Suprapubic skin (tissue), 4 donors: Measurements from ENCODE around the gene FHOD3. TPM values are rescaled to one million over a fixed set of nuclear protein-coding genes. Genes with fewer than 3 reads are reported as not detected.

Experiments
- DNase-seq, 2 donors: peaks; one replicate each; pipeline ENCODE4 v3.0.0-alpha.2; 2019; ENCODE audit warnings: low spot score in 2 of 2
- H3K27ac ChIP-seq: fragments of 200-600 bp; sonication (generic); one replicate; pipeline ENCODE4 v1.5.1; 2019
- H3K27me3 ChIP-seq: fragments of 200-600 bp; sonication (generic); one replicate; pipeline ENCODE4 v1.5.1; 2019
- H3K36me3 ChIP-seq: fragments of 200-600 bp; sonication (generic); one replicate; pipeline ENCODE4 v1.5.1; 2019
- H3K4me1 ChIP-seq: fragments of 200-600 bp; sonication (generic); one replicate; pipeline ENCODE4 v1.5.1; 2019
- H3K4me3 ChIP-seq: fragments of 200-600 bp; sonication (generic); one replicate; pipeline ENCODE4 v1.5.1; 2019; ENCODE audit warnings: mild to moderate bottlenecking
- H3K9me3 ChIP-seq: fragments of 200-600 bp; sonication (generic); one replicate; pipeline ENCODE4 v1.5.1; 2019
- EP300 ChIP-seq: sonication (generic); formaldehyde crosslinking; IDR thresholded peaks from one replicate; pipeline ENCODE4 v1.6.1; 2017; ENCODE audit warnings: antibody characterized with exemption
- POLR2A ChIP-seq, 2 donors: fragments of 450-650 bp; IDR thresholded peaks; one replicate each; pipeline ENCODE4 v1.6.1; 2017; ENCODE audit warnings: antibody characterized with exemption in 2 of 2, mild to moderate bottlenecking in 2 of 2, moderate library complexity in 2 of 2
- POLR2AphosphoS5 ChIP-seq, 3 donors: sonication (generic); formaldehyde crosslinking; IDR thresholded peaks; one replicate each; pipeline ENCODE4 v1.6.1; 2017; ENCODE audit warnings: antibody characterized with exemption in 3 of 3
- WGBS: methylation state at CpG from one replicate; pipeline ENCODE4 v1.1.5; 2018; 5-methylcytosine and 5-hydroxymethylcytosine counted together
- total RNA-seq, 4 donors: library from RNA; depleted of rRNA; stranded (reverse); fragments of >200 nt; gene quantifications; one replicate each; pipeline ENCODE4 v1.1.0, GENCODE V29; 2016
- TF ChIP-seq, protein P1 (sequence below), 2 donors: fragments of 200-600 bp in 1 of 2; fragments of 450-650 bp in 1 of 2; sonication (generic) in 1 of 2; IDR thresholded peaks; one replicate each; pipeline ENCODE4 v1.5.1; 2016 to 2019; ENCODE audit warnings: antibody characterized with exemption in 2 of 2, mild to moderate bottlenecking in 1 of 2, moderate library complexity in 1 of 2

Gene FHOD3
- total RNA-seq, 4 donors from 2014 or later, result 5.8 to 18.7 (median 15.5) TPM

DNA sequence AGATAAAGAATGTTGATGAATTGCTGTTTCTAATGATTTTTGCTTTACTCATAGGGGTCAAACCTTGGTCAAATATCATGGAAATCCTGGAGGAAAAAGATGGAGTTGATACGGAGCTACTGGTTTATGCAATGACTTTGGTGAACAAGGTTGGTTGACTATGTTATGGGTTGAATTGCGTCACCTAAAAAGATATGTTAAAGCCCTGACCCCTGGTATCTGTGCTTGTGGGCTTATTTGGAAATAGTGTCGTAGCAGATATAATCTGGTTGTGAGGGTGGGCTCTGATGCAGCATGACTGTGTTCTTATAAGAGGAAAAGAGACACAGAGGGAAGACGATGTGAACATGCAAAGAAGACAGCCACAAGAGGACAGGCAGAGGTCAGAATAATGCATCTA lies 305.1 kb downstream of the FHOD3 start:
- 74% methylated on average over 4 of the region's 4 CpGs for WGBS
- Histone ChIP-seq H3K27ac (no peak overlapping the region), H3K9me3 (no peaks in the 10 kb centered on the region), H3K4me3 (no peak overlapping the region), H3K27me3 (no peaks in the 10 kb centered on the region), H3K4me1 (no peaks in the 10 kb centered on the region), H3K36me3 (no peaks in the 10 kb centered on the region)
- TF ChIP-seq, protein P1, sequence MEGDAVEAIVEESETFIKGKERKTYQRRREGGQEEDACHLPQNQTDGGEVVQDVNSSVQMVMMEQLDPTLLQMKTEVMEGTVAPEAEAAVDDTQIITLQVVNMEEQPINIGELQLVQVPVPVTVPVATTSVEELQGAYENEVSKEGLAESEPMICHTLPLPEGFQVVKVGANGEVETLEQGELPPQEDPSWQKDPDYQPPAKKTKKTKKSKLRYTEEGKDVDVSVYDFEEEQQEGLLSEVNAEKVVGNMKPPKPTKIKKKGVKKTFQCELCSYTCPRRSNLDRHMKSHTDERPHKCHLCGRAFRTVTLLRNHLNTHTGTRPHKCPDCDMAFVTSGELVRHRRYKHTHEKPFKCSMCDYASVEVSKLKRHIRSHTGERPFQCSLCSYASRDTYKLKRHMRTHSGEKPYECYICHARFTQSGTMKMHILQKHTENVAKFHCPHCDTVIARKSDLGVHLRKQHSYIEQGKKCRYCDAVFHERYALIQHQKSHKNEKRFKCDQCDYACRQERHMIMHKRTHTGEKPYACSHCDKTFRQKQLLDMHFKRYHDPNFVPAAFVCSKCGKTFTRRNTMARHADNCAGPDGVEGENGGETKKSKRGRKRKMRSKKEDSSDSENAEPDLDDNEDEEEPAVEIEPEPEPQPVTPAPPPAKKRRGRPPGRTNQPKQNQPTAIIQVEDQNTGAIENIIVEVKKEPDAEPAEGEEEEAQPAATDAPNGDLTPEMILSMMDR (IDR thresholded peaks at IDR 0.05), result no peak
- TF ChIP-seq EP300 (no peak), POLR2A (IDR thresholded peaks at IDR 0.05) (no peak), POLR2AphosphoS5 (IDR thresholded peaks at IDR 0.05) (no peak)
- DNase-seq, result no peak

DNA sequence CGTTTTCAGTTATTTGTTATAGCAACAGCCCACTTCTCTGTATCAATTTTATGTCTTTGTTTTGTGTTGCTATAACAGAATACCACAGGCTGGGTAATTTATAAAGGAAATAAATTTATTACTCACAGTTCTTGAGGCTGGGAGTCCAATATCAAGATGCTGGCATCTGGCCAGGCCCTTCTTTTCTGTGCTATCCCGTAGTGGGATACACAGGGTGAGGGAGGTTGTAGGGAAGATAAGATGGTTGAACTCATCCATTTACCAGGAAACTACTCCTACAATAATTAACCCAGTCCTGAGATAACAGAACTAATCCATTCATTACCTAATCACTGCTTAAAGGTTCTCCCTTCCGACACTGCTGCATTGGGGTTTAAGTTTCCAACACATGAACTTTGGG lies 310.6 kb downstream of the FHOD3 start:
- Histone ChIP-seq H3K4me1 (no peaks in the 10 kb centered on the region), H3K36me3 (no peaks in the 10 kb centered on the region), H3K9me3 (no peaks in the 10 kb centered on the region), H3K27ac (no peak overlapping the region), H3K27me3 (no peaks in the 10 kb centered on the region), H3K4me3 (no peak overlapping the region)
- no peak for TF ChIP-seq POLR2A (IDR thresholded peaks at IDR 0.05)
- TF ChIP-seq, protein P1 (IDR thresholded peaks at IDR 0.05), result no peak
- TF ChIP-seq POLR2AphosphoS5 (IDR thresholded peaks at IDR 0.05), result no peak
- no peak for TF ChIP-seq EP300
- 65% methylated on average over 3 of the region's 3 CpGs for WGBS
- no peak for DNase-seq

DNA sequence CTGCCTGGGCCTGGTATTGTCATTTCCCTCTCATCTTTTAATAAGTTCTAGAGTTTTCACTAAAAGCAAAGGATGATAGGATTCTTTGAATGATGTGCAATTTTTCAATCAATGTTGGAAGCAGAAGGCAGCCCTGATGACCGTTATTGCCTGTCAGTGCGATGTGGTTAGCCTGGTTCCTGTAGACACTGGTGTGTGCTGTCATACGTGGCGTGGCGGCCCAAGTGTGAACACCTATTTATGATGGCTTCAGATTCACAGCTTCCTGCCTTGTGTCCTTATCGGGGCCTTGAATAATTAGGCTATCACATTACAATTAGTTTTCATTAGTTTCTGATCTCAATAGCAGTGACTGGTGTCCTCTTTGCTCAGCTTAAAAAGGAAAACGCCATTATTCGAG lies 312.7 kb downstream of the FHOD3 start:
- Histone ChIP-seq H3K9me3 (no peaks in the 10 kb centered on the region), H3K36me3 (no peaks in the 10 kb centered on the region), H3K4me3 (no peak overlapping the region), H3K27me3 (no peaks in the 10 kb centered on the region), H3K4me1 (no peaks in the 10 kb centered on the region), H3K27ac (no peak overlapping the region)
- TF ChIP-seq, protein P1 (IDR thresholded peaks at IDR 0.05), result no peak
- TF ChIP-seq POLR2A (IDR thresholded peaks at IDR 0.05) (no peak), EP300 (no peak), POLR2AphosphoS5 (IDR thresholded peaks at IDR 0.05) (no peak)
- WGBS, result 93% methylated on average over 8 of the region's 8 CpGs
- DNase-seq, result no peak

DNA sequence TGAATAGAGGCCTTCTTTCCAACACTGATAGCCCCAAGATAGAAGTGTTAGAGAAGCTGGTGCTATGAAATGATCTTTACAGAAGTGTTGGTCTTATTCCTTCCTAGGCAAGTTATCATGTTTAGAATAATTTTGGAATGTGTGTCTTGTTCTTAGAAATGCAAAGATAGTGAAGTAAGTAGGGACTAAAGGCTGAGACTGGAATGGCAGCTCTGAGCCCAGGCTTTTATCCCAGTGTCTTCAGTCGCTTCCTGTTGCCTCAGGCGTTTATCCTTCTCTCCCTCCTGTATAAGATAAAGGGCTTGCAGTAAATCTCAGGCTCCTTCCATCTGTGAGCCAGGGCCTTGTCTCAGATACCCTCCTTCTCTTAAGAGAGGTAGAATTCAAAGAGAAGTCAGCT lies 313.1 kb downstream of the FHOD3 start:
- WGBS, result 47% methylated on average over 2 of the region's 2 CpGs
- H3K4me3 ChIP-seq, result no peak overlapping the region
- no peaks in the 10 kb centered on the region for H3K36me3 ChIP-seq
- TF ChIP-seq EP300 (no peak), POLR2AphosphoS5 (IDR thresholded peaks at IDR 0.05) (no peak), POLR2A (IDR thresholded peaks at IDR 0.05) (no peak)
- TF ChIP-seq, protein P1 (IDR thresholded peaks at IDR 0.05), result no peak
- no peaks in the 10 kb centered on the region for H3K9me3 ChIP-seq
- H3K4me1 ChIP-seq, result no peaks in the 10 kb centered on the region
- no peaks in the 10 kb centered on the region for H3K27me3 ChIP-seq
- no peak for DNase-seq
- no peak overlapping the region for H3K27ac ChIP-seq

DNA sequence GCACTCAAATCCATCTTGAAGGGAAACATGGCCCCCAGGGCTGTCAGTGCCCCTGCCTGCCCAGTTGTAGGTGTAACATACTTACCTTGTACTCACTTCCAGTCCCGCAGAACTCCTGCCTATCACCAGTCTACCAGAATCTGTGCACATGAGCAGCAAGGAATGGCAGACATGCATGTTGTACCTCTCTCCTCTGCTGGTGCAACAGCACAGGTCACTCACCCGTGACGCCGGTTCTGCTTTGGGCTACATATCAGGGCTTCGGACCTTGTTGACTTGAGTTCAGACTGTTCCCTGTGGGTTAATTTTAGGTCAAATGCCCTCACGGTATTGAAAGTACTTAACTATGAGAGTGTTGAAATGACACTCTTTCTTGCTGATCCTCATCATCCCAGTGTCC lies 315.6 kb downstream of the FHOD3 start:
- 100% methylated on average over 6 of the region's 6 CpGs for WGBS
- no peak overlapping the region for H3K27ac ChIP-seq
- TF ChIP-seq, protein P1 (IDR thresholded peaks at IDR 0.05), result no peak
- no peak for TF ChIP-seq POLR2A (IDR thresholded peaks at IDR 0.05)
- no peak for TF ChIP-seq POLR2AphosphoS5 (IDR thresholded peaks at IDR 0.05)
- TF ChIP-seq EP300, result no peak
- no peak for DNase-seq
- no peaks in the 10 kb centered on the region for H3K4me1 ChIP-seq
- H3K4me3 ChIP-seq, result no peak overlapping the region
- H3K9me3 ChIP-seq, result no peaks in the 10 kb centered on the region
- H3K36me3 ChIP-seq, result no peaks in the 10 kb centered on the region
- H3K27me3 ChIP-seq, result no peaks in the 10 kb centered on the region
